Activated CD8-positive, alpha-beta T cell treated with anti-CD3 and anti-CD28 coated beads for 36 hours (primary cell): ENCODE measurements around the gene SYNE2. TPM values are rescaled to one million over a fixed set of nuclear protein-coding genes. Genes with fewer than 3 reads are reported as not detected.

ENCODE experiments used
- ATAC-seq: fragments of 200-7000 bp; cut with Tn5 transposase; one replicate; pipeline ENCODE4 v1.10.0; 2021; ENCODE audit warnings: mild to moderate bottlenecking, moderate library complexity
- CTCF ChIA-PET: fragments of 350-600 bp; sonication (Branson Sonifier 250); formaldehyde crosslinking; loops from one replicate; lab custom pipeline; 2021; ENCODE audit warnings: antibody characterized with exemption; lab: Charles Lee
- POLR2A ChIA-PET: fragments of 350-600 bp; sonication (Branson Sonifier 250); formaldehyde crosslinking; loops from one replicate; lab custom pipeline; 2021; ENCODE audit warnings: antibody characterized with exemption; lab: Charles Lee
- DNase-seq: peaks from one replicate; pipeline ENCODE4 v3.0.0-alpha.2; 2020
- H3K27ac Mint-ChIP-seq: one replicate; pipeline ENCODE4 v1.8.0; 2021; ENCODE audit warnings: mild to moderate bottlenecking, mixed read lengths
- H3K27me3 Mint-ChIP-seq: one replicate; pipeline ENCODE4 v1.8.0; 2021; ENCODE audit warnings: mixed read lengths
- H3K36me3 Mint-ChIP-seq: one replicate; pipeline ENCODE4 v1.8.0; 2021; ENCODE audit warnings: low read depth, mixed read lengths
- H3K4me1 Mint-ChIP-seq: one replicate; pipeline ENCODE4 v1.8.0; 2021; ENCODE audit warnings: low read depth, mixed read lengths
- H3K4me3 Mint-ChIP-seq: one replicate; pipeline ENCODE4 v1.8.0; 2021; ENCODE audit warnings: mild to moderate bottlenecking, moderate library complexity, mixed read lengths
- H3K9me3 Mint-ChIP-seq: one replicate; pipeline ENCODE4 v1.8.0; 2021; ENCODE audit warnings: mixed read lengths
- CTCF ChIP-seq: fragments of 200-600 bp; IDR thresholded peaks from one replicate; pipeline ENCODE4 v1.8.0; 2022; ENCODE audit warnings: antibody characterized with exemption, mild to moderate bottlenecking
- intact Hi-C: fragments of 100-400 bp; cut with micrococcal nuclease; formaldehyde crosslinking; loops from one replicate; pipeline ENCODE4 v1.10.0; 2022
- total RNA-seq, 2 experiments: library from RNA; stranded (reverse); gene quantifications; one replicate each; pipeline ENCODE4 v1.2.3, GENCODE V29; 2021

Gene SYNE2
- total RNA-seq, 2 experiments from 2014 or later = 28.1 to 29.0 TPM

DNA sequence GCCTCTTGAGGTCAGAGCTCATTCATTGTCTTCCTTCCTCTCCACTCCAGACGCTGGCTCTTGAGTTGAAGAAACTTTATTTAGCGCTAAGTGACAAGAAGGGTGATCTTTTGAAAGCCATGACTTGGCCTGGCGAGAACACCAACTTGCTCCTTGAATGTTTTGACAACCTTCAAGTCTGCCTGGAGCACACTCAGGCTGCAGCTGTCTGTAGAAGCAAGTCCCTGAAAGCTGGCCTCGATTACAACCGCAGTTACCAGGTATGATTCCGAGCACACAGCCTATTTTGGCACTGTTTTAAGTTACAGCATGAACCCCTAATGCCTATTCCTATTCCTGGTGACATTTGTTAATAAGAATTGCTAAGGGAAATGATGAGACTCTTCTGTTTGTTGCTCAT is 273.7 kb downstream of the SYNE2 start:
- H3K36me3 Mint-ChIP-seq = peaks cover 36% of the 10 kb centered on the region

DNA sequence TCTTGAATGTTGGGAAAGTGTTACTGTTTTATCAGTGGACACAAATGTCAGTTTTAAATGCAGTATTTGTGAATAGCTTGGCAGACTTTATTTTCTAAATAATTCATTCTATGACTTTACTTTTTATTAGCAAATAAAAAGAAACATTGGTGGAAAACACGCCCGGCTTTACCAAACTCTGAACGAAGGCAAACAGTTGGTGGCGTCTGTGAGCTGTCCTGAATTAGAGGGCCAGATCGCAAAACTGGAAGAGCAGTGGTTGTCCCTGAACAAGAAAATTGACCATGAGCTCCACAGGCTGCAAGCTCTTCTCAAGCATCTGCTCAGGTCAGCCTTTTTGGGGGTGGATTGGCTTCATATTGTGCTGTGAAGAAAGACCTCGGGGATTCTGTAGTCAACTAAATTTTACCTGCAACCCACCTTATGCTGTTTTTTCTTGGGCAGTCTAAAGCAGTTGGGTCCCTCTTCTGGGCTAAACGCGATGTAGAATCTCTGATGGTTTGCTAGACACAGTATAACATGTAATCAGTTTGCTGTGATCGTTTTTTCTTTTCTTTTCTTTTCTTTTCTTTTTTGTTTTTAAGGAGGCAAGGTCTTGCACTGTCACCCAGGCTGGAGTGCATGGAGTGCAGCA is 285.0 kb downstream of the SYNE2 start:
- Mint-ChIP-seq H3K4me1 (no peaks in the 10 kb centered on the region), H3K36me3 (peaks cover 11% of the 10 kb centered on the region), H3K9me3 (no peaks in the 10 kb centered on the region), H3K27me3 (no peaks in the 10 kb centered on the region), H3K27ac (no peak overlapping the region), H3K4me3 (no peak overlapping the region)
- ATAC-seq = no peak
- ChIA-PET POLR2A (no interaction called here), CTCF (interaction anchor here (0.8 to 3.7 kb wide), 3 partner anchors 157 to 190 kb away, joined by 3 to 17 read pairs (median 8); partner anchors contain the start of gene ESR2)
- TF ChIP-seq CTCF = no peak
- intact Hi-C loops = no loop called here
- DNase-seq = no peak

More for the DNA sequence above, 273.7 kb downstream of the SYNE2 start:
- no peak for DNase-seq
- ChIA-PET CTCF (interaction anchor here (1.2 to 1.3 kb wide), 2 partner anchors 23 to 168 kb away, joined by 3 to 6 read pairs; partner anchors contain the start of gene ESR2), POLR2A (no interaction called here)
- no peaks in the 10 kb centered on the region for H3K9me3 Mint-ChIP-seq
- ATAC-seq = no peak
- TF ChIP-seq CTCF = no peak
- H3K4me1 Mint-ChIP-seq = no peaks in the 10 kb centered on the region
- no peaks in the 10 kb centered on the region for H3K27me3 Mint-ChIP-seq
- intact Hi-C loops = no loop called here
- H3K27ac Mint-ChIP-seq = no peak overlapping the region
- no peak overlapping the region for H3K4me3 Mint-ChIP-seq

DNA sequence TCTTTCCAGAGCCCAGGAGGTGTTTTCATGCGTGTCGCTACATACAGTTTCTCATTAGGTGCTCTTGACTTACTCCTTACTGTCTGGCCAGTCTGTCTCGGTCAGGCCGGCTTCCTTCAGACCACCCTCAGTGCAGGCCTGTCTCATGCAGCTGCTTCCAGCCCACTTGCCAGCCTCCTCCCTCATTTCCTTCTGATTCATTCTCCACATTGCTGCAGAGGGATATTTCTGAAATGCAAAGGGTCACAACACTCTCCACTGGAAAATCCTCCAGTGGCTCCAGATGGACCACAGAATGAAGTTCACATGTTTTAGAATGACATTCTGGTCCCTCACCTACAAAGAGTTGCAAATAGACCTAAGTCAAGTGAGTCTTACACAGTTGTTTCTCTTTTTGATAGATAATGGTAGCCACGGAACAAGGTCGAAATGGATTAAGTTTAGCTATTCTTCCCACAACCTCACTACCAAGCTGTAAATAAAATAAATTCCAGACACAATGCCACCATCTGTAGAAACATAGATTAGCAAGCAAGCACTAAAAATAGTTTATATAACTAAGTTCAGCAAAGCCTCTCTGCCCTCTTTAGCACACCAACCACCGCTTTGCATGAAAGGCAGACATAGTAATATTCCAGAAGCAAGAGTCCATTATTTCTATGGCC is 294.5 kb downstream of the SYNE2 start:
- Mint-ChIP-seq H3K4me3 (no peak overlapping the region), H3K36me3 (peaks cover 3% of the 10 kb centered on the region), H3K27ac (no peak overlapping the region), H3K4me1 (no peaks in the 10 kb centered on the region), H3K9me3 (no peaks in the 10 kb centered on the region), H3K27me3 (no peaks in the 10 kb centered on the region)
- intact Hi-C loops = loop anchor here (10.0 kb wide), 1 partner anchor 148 kb away; the partner anchor contains the start of gene ESR2
- DNase-seq (no peak), ATAC-seq (no peak)
- TF ChIP-seq CTCF = no peak
- ChIA-PET CTCF (interaction anchor here (1.2 kb wide), 1 partner anchor 148 kb away, joined by 3 read pairs; no protein-coding TSS in a partner anchor), POLR2A (no interaction called here)

GRCh38 chr14:64149921-64150320 is 297.1 kb downstream of the SYNE2 start:
- intact Hi-C loops = loop anchor here (10.0 kb wide), 1 partner anchor 145 kb away; the partner anchor contains the start of gene ESR2
- POLR2A ChIA-PET = no interaction called here
- ATAC-seq (no peak), DNase-seq (no peak)
- Mint-ChIP-seq H3K4me1 (no peaks in the 10 kb centered on the region), H3K27me3 (no peaks in the 10 kb centered on the region), H3K27ac (no peak overlapping the region), H3K36me3 (peaks cover 8% of the 10 kb centered on the region), H3K4me3 (no peak overlapping the region), H3K9me3 (no peaks in the 10 kb centered on the region)
- CTCF ChIA-PET = interaction anchor here (1.0 to 1.8 kb wide), 5 partner anchors 9 to 154 kb away, joined by 3 to 6 read pairs (median 3); no protein-coding TSS in a partner anchor
- no peak for TF ChIP-seq CTCF

- Mint-ChIP-seq H3K4me3 (no peak overlapping the region), H3K36me3 (peaks cover 15% of the 10 kb centered on the region), H3K9me3 (no peaks in the 10 kb centered on the region), H3K27ac (no peak overlapping the region), H3K4me1 (no peaks in the 10 kb centered on the region), H3K27me3 (no peaks in the 10 kb centered on the region)
- ATAC-seq (no peak), DNase-seq (no peak)
- ChIA-PET POLR2A (no interaction called here), CTCF (interaction anchor here (1.2 kb wide), 1 partner anchor 9 kb away, joined by 5 read pairs; no protein-coding TSS in a partner anchor)
- intact Hi-C loops = no loop called here
- TF ChIP-seq CTCF = no peak
Measured at GRCh38 chr14:64158608-64159007, 305.8 kb downstream of the SYNE2 start.
